CD4-positive, alpha-beta T cell treated with Interleukin-2 at 100 ng/mL for 4 hours (primary cell): ENCODE measurements around the gene COX4I1.

ENCODE experiments used
- DNase-seq: peaks from one replicate; pipeline ENCODE4 v3.0.0-alpha.2; 2020; ENCODE audit warnings: low spot score

COX4I1 gene

GRCh38 chr16:85840801-85841200, 41.3 kb downstream of the COX4I1 start:
- no peak for DNase-seq

- no peak for DNase-seq
These were observed 42.9 kb downstream of the COX4I1 start for GRCh38 chr16:85842435-85842834.

GRCh38 chr16:85842848-85843247, 43.4 kb downstream of the COX4I1 start:
- DNase-seq, result no peak

DNA sequence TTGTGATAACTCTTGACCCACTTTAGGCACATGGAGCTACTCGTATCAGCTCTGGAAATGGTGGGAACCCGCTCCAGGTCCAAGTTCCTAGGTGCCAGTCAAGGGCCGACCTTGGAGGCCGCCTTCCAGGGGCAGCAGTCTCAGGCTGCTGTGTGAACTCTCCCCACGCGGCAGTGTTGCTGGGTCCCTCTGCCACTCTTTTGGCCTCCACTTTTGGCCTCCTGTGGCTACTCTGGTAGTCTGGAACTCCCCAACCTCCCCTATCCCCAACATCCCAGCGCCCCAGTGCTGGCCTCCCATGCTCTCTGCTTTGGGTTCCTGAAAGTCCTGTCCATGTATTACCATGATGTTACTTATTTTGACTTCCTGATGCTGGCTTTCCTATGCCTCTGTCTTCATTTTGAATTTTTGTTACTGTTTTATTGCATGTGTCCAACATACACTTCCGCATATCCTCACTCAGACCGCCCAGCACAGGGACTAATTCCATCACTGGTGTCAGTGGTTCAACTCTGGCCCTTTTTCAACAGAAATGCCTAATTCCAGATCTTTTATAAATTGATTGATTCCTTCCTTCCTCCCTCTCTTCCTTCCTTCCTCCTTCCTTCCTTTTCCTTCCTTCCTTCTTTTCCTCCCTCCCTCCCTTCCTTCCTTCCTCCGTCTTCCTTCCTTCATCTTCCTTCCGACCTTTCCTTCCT, 44.1 kb downstream of the COX4I1 start:
- DNase-seq, result no peak

GRCh38 chr16:85844169-85844481, 44.6 kb downstream of the COX4I1 start:
- no peak for DNase-seq

- DNase-seq, result no peak
These were observed 45.3 kb downstream of the COX4I1 start for GRCh38 chr16:85844786-85845185.

DNA sequence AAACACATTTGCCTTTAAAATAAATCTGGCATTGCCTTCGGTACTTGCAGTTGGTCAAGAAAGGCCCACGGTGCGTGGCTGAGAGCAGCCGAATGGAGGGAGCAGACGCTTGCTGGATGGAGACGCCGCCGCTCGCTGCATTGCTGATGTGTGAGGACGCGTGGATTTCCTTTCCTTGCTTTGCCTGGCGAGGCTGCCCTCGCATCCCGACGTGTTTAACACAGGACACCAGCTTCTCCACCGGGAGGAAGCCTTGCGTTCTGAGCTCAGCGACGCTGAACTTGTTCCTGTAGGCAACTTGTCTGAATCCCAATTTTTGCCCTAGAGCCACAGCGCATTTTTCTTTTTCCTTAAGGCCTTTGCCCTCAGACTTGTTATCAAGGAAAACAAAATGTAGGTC, 45.8 kb downstream of the COX4I1 start:
- no peak for DNase-seq

GRCh38 chr16:85846461-85846860, 47.0 kb downstream of the COX4I1 start:
- DNase-seq, result no peak

GRCh38 chr16:85847036-85847435, 47.5 kb downstream of the COX4I1 start:
- DNase-seq, result no peak

DNA sequence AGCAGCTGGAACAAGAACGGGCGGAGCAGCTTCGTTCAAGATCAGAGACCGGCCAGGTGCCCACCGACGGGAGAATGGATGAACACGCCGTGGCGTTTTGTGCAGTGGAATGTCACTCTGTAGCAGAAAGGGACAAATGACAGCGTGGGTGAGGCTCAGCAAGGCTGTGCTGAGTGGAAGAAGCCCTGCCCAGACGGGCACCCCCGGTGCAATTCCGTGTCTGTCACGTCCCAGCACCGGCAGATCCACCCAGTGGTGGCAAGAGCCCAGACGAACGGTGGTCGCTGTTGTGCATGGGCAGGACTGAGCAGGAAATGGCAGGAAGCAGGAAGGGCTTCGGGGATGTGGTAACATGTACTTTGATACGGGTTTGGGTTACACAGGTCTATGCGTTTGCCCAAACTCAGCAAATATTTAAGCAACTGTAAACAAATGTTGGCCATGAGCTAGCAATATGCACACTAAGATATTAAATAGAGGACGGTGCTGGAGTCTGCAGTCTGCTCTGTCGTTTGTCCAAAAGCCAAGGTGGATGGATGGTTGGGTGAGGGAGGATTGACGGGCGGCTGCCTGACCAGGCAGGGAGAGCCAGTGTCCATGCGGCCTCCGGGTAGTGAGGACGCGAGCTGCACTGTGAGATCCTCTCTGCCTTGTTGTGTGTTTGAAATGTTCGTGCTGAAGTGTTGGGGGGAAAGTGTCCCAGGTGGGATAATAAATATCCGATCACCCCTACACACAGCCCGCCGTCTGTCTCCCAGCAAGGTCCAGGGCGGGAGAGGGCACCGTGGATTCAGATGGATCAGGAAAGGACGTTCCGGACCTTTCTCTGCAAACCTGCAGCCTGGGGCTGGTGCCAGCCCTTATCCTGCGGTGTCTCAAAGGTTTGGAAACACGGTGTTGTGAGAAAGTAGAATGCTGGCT, 48.4 kb downstream of the COX4I1 start:
- DNase-seq, result no peak

GRCh38 chr16:85848986-85849385, 49.5 kb downstream of the COX4I1 start:
- no peak for DNase-seq

GRCh38 chr16:85849388-85849787, 49.9 kb downstream of the COX4I1 start:
- no peak for DNase-seq

GRCh38 chr16:85850344-85850880, 50.9 kb downstream of the COX4I1 start:
- no peak for DNase-seq

DNA sequence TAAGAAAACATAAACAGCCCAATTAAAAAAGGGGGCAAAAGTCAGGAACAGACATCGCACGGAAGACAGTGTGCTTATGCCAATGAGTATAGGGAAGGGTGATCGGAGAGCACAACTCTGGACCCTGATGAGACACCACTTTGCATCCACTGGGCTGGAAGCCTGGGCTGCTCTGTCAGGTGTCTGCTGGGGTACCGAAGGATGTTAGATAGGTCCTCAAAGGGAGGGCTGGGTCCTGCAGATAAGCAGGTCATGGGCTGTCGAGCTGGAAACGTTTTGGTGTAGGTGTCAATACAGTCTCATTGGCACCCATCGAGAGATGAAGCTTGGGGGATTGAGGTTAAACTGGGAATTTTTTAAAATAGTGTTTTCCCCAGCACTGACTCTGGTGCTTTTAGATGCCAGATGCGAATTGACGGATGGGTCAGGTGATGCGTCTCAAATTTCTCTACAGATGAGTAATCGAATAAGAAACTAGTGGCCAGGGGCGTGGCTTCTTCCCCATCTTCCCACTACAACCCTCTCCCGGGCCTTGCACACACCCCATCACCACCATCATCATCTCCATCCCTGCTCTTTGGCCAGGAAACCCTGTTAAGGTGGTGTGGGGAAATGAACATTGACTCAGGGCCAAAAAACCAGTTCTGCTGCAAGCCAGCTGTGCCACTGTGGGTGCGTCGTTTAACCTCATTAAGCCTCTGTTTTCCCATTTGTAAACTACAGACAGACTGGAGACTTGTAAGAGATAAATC, 51.7 kb downstream of the COX4I1 start:
- DNase-seq, result no peak

GRCh38 chr16:85853547-85854545, 54.4 kb downstream of the COX4I1 start:
- DNase-seq, result no peak

DNA sequence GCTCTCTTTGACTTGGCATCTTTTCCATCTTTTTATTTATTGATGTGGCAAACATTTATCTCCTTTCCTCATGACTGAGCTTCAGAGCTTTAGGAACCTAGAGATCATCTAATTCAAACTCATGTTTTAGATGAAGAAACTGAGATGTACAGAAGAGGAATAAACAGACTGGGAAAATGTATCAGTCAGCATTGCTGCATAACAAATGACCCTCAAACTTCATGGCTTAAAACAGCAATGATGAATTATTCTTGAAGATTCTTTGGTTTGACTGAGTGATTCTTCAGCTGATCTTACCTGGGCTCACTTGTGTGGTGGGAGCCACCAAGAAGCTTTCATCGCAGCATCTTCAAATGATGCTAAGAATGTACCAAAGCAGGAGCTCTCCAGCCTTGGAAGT, 55.4 kb downstream of the COX4I1 start:
- DNase-seq, result no peak

DNA sequence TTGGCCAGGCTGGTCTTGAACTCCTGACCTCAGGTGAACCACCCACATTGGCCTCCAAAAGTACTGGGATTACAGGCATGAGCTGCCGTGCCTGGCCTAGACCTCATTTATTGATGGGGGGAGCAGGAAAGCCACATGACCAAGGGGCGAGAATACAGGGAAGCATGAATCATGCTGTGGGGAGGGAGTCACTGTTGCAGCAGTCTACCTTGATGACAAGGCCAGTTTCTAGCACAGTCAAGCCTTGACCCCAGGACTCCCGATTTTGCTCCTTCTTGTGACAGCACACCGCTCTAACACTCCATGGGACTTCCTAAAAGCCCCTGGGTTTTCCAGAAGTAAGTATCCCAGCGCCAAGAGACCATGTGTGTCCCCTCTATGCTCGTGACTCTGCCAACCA, 56.6 kb downstream of the COX4I1 start:
- DNase-seq, result no peak

DNA sequence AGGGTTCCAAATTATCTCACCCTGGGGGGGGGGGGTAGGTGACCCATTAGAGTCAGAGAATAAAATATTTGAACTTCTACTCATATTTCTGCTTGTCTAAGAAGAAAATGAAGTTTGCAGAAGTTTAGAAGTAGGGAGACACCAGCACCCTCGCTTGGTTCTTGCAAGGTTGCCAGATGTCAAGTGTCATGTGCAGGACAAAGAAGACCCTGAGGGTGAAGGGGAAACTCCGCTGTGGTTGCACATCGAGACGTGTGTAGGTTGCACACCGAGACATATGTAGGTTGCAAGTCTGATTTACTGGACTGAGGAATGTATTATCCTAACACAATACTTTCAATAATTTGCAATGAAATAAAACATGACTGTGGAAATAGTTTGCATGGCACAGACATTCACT, 57.1 kb downstream of the COX4I1 start:
- no peak for DNase-seq
